Activated naive CD8-positive, alpha-beta T cell treated with anti-CD3 and anti-CD28 coated beads for 36 hours (primary cell): ENCODE results near the gene HSPBP1. TPM values are rescaled to one million over a fixed set of nuclear protein-coding genes. Genes with fewer than 3 reads are reported as not detected.

Experiments
- DNase-seq: peaks from one replicate; pipeline ENCODE4 v3.0.0; 2021
- H3K27ac Mint-ChIP-seq: one replicate; pipeline ENCODE4 v1.8.0; 2022; ENCODE audit warnings: mild to moderate bottlenecking, moderate library complexity, mixed read lengths
- H3K27me3 Mint-ChIP-seq: one replicate; pipeline ENCODE4 v1.8.0; 2022; ENCODE audit warnings: mild to moderate bottlenecking, mixed read lengths
- H3K36me3 Mint-ChIP-seq: one replicate; pipeline ENCODE4 v1.8.0; 2021; ENCODE audit warnings: mild to moderate bottlenecking, mixed read lengths
- H3K4me1 Mint-ChIP-seq: one replicate; pipeline ENCODE4 v1.8.0; 2021; ENCODE audit warnings: mixed read lengths
- H3K4me3 Mint-ChIP-seq: one replicate; pipeline ENCODE4 v1.8.0; 2022; ENCODE audit warnings: mild to moderate bottlenecking, moderate library complexity, mixed read lengths
- H3K9me3 Mint-ChIP-seq: one replicate; pipeline ENCODE4 v1.8.0; 2022; ENCODE audit warnings: mixed read lengths
- total RNA-seq, 2 experiments: library from RNA; stranded (reverse); gene quantifications; one replicate each; pipeline ENCODE4 v1.2.3, GENCODE V29; 2021

Gene HSPBP1
- total RNA-seq, 2 experiments from 2014 or later = 68.0 to 69.7 TPM

DNA sequence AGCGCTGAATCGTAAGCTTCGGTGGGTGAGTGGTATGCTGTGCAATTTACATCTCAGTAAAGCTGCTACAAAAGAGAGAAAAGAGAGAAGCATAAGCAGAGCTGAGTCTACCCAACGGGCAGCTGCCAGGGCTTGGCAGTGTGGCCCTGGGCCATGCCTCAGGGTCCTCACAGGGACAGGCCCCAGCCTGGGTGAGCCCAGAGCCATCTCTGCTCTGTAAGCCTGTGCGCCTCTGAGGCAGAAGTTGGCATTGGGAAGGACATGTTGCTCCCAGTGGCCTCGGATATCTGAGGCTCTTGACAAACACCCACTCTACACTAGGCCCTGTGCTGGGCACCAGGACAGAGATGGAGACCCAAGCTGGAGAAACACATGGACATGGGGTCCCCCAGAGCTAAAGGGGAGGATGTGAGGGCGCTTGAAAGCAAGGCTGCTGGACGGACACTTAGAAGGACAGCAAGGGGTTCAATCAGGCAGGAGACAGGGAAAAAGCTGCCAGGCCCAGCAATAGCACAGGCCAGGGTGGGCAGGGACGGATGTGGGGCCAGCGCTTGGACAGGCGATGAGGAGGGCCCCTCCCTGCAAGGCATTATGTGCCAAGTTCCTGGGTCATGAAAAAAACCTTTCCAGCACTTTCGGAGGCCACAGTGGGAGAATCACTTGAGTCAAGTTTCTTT, 35.8 kb downstream of the HSPBP1 start:
- H3K27ac Mint-ChIP-seq = no peak overlapping the region
- no peak for DNase-seq
- H3K4me1 Mint-ChIP-seq = peaks cover 14% of the 10 kb centered on the region
- no peaks in the 10 kb centered on the region for H3K27me3 Mint-ChIP-seq
- H3K36me3 Mint-ChIP-seq = peaks cover 21% of the 10 kb centered on the region
- H3K9me3 Mint-ChIP-seq = no peaks in the 10 kb centered on the region
- no peak overlapping the region for H3K4me3 Mint-ChIP-seq

DNA sequence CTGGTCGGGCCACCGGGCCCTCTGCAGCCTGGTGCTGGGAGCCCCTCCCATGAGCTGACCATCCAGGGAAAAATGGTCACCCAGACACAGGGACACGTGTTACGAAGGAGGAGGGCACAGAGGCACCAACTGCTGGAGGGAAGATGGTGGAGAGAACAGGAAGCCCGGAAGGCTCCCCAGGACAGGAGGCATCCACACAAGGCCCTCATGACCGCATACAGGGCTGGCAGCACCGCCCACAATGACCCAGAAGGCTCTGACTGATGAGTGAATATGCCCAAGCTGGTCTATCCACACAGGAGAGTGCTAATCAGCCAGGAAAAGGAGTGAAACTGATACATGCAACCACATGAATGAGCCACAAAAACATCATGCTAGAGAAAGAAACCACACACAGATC, 37.4 kb downstream of the HSPBP1 start:
- H3K36me3 Mint-ChIP-seq = peaks cover 17% of the 10 kb centered on the region
- peaks cover 1% of the 10 kb centered on the region for H3K4me1 Mint-ChIP-seq
- no peak overlapping the region for H3K27ac Mint-ChIP-seq
- no peaks in the 10 kb centered on the region for H3K27me3 Mint-ChIP-seq
- DNase-seq = no peak
- no peak overlapping the region for H3K4me3 Mint-ChIP-seq
- H3K9me3 Mint-ChIP-seq = no peaks in the 10 kb centered on the region

DNA sequence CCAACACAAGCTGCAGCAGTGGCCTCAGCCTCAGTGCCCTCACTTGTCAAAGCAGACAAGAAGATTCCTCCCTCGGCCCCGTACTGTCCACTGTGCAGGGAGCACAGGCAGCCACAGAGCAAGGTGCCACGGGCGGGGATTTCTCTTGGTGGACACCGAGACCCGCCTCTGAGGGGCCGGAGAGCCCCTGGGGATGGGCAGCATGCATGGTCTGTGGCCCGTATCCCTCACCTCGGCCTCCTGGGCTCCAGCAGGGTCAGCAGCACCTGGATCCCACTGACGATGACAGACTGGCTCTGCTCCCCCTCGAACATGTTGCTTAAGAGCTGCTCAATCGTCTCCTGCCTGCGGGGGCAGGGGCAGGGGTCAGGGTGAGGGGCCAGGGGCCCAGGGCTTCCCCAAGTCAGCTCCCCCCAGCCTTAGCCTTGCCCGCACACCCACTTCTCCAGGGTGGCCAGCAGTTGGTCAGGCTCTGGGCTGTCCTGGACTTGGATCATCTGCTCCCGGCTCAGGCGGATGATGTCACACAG, 37.9 kb downstream of the HSPBP1 start:
- Mint-ChIP-seq H3K4me1 (no peaks in the 10 kb centered on the region), H3K4me3 (no peak overlapping the region), H3K9me3 (no peaks in the 10 kb centered on the region), H3K27ac (no peak overlapping the region), H3K27me3 (no peaks in the 10 kb centered on the region), H3K36me3 (peaks cover 22% of the 10 kb centered on the region)
- DNase-seq = no peak

DNA sequence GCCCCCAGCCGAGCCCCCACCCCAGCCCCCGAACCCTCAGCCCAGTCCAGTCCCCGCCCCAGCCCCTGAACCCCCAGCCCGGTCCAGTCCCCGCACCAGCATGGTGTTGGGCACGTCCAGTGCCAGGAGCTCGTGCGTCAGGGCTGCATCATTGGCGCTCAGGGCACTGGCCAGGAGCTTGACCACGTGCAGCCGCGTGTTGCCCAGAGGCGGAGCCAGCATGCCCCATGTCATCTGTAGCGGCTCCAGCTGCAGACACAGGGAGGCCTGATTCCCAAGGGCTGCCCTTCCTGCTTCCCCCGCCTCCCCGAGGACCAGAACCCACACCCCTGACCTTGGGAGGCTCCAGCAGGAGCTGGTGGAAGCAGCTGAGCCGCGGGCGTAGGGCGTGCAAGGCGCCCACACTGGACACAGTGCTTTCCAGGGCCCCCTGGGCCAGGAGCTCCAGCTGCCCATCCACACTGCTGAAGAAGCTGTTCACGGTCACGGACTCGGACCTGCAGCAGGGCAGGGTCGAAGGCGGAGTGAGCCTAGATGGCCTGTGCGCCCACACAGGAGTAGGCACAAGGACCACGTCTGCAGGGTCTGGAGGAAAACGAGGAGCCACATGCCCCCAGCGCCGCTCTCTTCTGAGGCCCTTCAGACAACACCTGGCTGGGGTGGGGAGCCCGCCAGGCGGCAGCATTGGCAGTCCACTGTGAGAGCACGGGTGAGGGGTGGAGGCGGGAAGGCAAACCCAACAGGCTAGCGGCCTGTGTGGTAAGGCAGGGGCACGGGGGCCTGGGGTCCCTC, 38.6 kb downstream of the HSPBP1 start:
- Mint-ChIP-seq H3K36me3 (peaks cover 28% of the 10 kb centered on the region), H3K27ac (no peak overlapping the region), H3K27me3 (no peaks in the 10 kb centered on the region), H3K4me3 (no peak overlapping the region), H3K9me3 (no peaks in the 10 kb centered on the region), H3K4me1 (no peaks in the 10 kb centered on the region)
- DNase-seq = no peak

DNA sequence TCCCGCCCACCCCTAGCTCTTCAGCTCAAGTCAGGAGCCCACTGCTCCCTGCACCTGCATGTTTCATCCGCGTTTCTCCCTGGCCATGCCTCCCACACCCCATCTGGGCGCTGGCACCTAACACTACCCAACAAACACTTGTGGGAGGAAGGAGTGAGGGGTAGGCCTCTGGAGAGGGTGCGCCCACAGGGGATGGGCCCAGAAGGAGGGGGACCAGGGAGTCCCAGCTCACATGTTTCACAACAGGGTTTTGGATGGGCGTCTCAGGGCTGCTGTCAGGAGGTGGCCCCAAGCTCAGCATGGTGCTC, 39.2 kb downstream of the HSPBP1 start:
- Mint-ChIP-seq H3K4me3 (no peak overlapping the region), H3K4me1 (no peaks in the 10 kb centered on the region), H3K9me3 (no peaks in the 10 kb centered on the region), H3K27me3 (no peaks in the 10 kb centered on the region), H3K36me3 (peaks cover 33% of the 10 kb centered on the region), H3K27ac (no peak overlapping the region)
- no peak for DNase-seq

DNA sequence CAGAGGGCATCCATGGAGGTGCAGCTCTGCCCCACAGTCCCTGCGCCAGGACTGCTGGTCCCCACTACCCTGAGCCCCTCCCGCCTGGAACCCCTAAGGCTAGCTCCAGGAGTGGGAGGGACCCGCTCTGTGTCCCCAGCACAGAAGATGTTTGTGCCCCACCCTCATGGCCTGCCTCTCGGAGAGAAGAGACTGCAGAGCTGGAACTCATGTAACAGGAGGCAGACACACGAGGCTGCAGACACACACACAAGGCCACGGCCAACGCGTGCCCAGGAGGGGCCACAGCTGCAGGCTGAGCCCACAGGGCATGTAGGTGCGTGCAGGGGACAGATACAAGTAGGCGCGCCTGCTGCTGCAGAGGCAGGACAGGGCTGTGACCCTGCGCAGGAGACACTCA, 40.9 kb downstream of the HSPBP1 start:
- no peaks in the 10 kb centered on the region for H3K9me3 Mint-ChIP-seq
- no peak for DNase-seq

DNA sequence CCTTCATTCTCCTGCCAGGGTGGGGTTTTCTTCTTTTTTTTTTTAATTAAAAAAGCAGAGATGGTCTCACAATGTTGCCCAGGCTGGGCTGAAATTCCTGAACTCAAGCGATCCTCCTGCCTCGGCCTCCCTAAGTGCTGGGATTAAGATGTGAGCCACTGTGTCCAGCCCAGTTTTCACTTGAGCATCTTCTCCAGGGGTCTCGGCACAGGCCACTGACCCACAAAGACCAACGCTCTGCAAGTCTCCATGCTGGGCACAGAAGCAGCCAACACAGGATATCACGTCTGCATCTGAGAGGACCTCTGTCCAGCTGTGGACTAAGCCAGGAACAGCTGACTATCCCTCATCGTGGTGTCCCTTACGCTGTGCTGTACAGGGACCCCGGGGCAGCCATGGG, 41.9 kb downstream of the HSPBP1 start:
- peaks cover 39% of the 10 kb centered on the region for H3K36me3 Mint-ChIP-seq

More for the DNA sequence above, 40.9 kb downstream of the HSPBP1 start:
- Mint-ChIP-seq H3K27ac (no peak overlapping the region), H3K36me3 (peaks cover 37% of the 10 kb centered on the region), H3K4me3 (no peak overlapping the region), H3K4me1 (no peaks in the 10 kb centered on the region), H3K27me3 (no peaks in the 10 kb centered on the region)

DNA sequence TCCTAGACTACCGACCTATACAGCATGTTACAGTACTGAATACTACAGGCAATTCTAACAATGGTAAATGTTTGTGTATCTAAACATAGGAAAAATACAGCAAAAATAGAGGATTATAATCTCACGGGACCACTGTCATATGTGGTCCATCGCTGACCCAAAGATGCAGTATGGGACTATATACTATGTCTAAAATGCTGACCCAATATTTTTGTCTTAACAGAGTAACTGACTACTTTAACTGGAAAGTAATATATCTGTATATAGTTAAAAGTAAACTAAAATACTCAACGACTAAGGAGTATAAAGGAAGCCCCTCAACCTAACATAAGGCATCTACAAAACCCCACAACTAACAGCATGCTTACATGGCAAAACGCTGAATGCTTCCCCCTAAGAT, 46.9 kb downstream of the HSPBP1 start:
- no peaks in the 10 kb centered on the region for H3K9me3 Mint-ChIP-seq
- H3K4me3 Mint-ChIP-seq = no peak overlapping the region
- no peaks in the 10 kb centered on the region for H3K27me3 Mint-ChIP-seq
- peaks cover 33% of the 10 kb centered on the region for H3K36me3 Mint-ChIP-seq
- H3K27ac Mint-ChIP-seq = no peak overlapping the region
- no peaks in the 10 kb centered on the region for H3K4me1 Mint-ChIP-seq
- DNase-seq = no peak

More for the DNA sequence above, 41.9 kb downstream of the HSPBP1 start:
- H3K4me1 Mint-ChIP-seq = no peaks in the 10 kb centered on the region
- no peaks in the 10 kb centered on the region for H3K9me3 Mint-ChIP-seq
- no peaks in the 10 kb centered on the region for H3K27me3 Mint-ChIP-seq
- no peak overlapping the region for H3K27ac Mint-ChIP-seq
- DNase-seq = no peak
- no peak overlapping the region for H3K4me3 Mint-ChIP-seq

DNA sequence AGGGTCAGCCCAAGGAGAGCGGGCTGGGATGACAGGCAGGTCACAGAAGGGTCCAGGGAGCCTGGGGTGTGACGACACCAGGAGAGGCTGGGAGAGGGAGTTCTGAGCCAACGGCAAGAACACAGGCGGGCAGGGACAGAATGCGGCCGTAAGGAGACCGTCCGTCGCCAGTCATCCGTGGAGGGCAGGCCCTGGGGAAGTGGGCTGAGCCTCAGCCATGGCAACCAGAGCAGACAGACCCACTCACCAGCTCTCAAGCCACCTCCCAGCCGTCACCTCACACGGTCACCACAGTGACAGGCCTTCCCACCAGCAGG, 47.7 kb downstream of the HSPBP1 start:
- Mint-ChIP-seq H3K27ac (peak overlapping the region; percentile 40), H3K36me3 (peaks cover 31% of the 10 kb centered on the region), H3K27me3 (no peaks in the 10 kb centered on the region), H3K4me3 (no peak overlapping the region), H3K9me3 (no peaks in the 10 kb centered on the region), H3K4me1 (no peaks in the 10 kb centered on the region)
- DNase-seq = no peak

DNA sequence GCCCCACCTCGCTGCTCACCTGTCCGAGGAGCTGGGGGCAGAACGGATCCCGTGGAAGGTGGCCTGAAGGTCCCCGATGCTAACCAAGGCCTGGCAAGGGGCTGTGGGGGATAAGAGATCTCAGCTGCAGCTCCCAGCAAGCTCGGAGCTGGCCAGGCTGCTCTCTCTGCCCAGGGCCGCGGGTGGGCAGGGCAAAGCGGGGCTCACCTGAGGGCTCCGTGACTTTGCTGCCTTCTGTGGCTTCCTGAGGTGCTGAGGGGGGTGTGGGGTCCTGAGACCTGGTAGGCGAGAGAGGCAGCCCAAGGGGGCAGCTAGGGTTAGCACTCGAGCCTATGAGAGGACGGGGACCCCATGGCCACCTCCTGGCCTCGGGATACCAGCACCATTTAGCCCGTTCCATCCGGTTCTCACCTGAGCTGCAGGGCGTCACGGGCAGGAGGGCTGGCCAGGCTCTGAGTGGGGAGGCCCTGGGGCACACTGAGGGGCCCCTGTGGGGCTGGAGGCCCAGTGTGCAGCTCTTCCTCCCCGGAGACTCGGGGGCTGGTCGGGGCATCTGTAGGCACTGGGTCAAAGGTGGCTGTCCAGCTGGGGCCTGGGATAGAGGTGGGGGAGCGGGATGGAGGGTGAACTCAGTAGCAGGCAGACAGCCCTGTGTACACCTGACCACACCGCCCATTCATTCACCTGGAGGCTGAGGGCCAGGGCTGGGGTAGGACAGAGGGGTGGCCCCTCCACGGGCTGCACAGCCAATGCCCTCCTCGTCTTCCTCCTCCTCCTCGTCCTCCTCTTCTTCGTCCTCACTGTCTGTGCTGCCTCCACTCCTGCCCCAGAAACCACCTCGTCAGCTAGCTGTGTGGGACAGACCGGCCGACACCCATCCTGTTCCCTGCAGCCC, 48.3 kb downstream of the HSPBP1 start:
- Mint-ChIP-seq H3K36me3 (peaks cover 26% of the 10 kb centered on the region), H3K4me3 (no peak overlapping the region), H3K9me3 (no peaks in the 10 kb centered on the region), H3K27me3 (no peaks in the 10 kb centered on the region), H3K27ac (no peak overlapping the region), H3K4me1 (no peaks in the 10 kb centered on the region)
- no peak for DNase-seq

DNA sequence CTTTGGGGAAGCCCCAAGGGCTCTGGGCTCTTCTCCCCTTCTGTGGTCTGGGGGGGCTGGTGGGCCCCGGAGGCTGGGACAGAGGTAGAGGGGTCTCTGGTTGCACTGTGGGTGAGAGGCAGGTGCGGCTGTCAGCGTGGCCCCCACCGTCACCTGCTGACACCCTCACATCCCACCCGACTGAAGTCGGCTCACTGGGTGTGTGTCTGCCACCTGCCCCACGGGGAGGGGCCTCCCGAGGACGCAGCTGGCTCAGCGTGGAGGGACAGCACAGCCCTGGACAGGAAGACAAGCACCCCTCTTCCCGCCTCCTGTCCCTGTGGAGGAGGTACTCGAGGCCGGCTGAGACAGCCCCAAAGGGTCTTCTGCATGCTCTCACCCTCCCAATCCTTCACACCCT, 49.1 kb downstream of the HSPBP1 start:
- no peaks in the 10 kb centered on the region for H3K9me3 Mint-ChIP-seq
- peaks cover 20% of the 10 kb centered on the region for H3K36me3 Mint-ChIP-seq
- H3K4me3 Mint-ChIP-seq = no peak overlapping the region
- no peaks in the 10 kb centered on the region for H3K27me3 Mint-ChIP-seq
- no peaks in the 10 kb centered on the region for H3K4me1 Mint-ChIP-seq
- DNase-seq = no peak
- no peak overlapping the region for H3K27ac Mint-ChIP-seq

DNA sequence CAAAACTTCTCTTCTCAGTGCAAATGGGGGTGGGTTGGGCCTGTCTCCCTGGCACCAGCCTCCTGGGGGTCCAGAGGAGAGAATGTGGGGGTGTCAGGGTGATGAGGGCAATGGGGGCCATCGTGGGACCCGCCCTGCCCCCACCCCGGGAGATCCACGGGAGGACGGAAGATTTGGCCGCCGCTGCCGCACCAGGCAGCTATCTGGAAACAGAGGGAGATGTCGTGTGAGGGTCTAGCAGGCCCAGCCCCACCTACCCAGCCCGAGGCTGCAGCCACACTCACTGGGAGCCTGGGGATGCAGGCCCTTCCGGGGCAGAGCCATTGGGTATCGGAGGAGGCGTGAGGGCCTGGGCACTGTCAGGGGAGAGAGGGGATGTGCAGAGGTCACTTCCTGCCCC, 49.6 kb downstream of the HSPBP1 start:
- Mint-ChIP-seq H3K4me1 (no peaks in the 10 kb centered on the region), H3K9me3 (no peaks in the 10 kb centered on the region), H3K27ac (no peak overlapping the region), H3K36me3 (peaks cover 22% of the 10 kb centered on the region), H3K27me3 (no peaks in the 10 kb centered on the region), H3K4me3 (no peak overlapping the region)
- DNase-seq = no peak

DNA sequence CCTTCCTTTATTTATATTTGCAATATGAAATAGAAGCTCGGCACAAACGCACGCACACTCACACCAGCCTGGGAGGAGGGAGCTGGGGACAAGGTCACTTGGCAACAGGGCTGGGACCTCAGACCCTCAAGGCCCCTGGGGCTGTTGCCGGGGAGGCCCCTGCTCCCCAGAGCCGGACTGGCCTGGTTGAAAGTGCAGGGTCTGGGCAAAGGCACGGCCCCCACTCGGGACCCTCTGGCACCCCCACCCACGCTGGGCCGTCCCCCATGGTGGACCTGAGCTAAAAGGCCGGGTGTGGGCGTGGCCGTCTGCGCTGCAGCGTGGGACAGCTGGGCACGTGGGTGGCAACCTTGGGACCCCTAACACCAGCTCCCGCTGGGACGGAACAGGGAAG, 50.1 kb downstream of the HSPBP1 start:
- Mint-ChIP-seq H3K36me3 (peaks cover 19% of the 10 kb centered on the region), H3K4me1 (no peaks in the 10 kb centered on the region), H3K9me3 (no peaks in the 10 kb centered on the region), H3K27ac (no peak overlapping the region), H3K4me3 (no peak overlapping the region), H3K27me3 (no peaks in the 10 kb centered on the region)
- DNase-seq = no peak

DNA sequence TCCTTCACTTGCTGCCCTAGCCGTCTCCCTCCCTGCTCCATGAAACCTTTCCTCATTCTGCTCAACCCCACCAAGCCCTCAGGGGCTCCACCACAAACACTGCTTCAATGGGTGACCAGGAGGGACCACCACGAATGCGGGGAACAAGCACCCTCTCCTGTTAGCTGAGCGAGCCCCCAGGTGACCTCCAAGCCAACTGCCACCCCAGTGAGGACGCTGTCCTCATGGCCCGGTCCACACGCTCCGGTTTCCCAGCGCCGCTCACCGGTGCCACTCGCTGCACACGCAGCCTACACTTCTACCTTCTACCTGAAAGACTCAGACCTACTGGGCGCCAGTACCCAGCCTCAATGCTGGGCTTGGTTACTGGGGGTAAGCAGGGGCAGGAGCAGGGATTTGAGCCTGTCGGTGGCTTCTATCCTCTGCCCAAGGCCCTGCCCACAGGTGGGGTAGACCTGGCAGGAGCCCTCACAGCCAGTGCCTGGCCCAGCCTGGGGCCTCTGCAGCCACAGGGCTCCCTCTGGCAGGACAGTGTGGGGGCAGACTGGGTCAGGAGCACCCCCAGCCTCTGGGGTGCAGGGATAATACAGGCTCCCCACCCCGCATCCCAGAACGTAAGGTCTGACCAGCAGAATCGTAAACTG, 50.6 kb downstream of the HSPBP1 start:
- Mint-ChIP-seq H3K9me3 (no peaks in the 10 kb centered on the region), H3K4me3 (no peak overlapping the region), H3K4me1 (no peaks in the 10 kb centered on the region), H3K27ac (no peak overlapping the region), H3K27me3 (no peaks in the 10 kb centered on the region), H3K36me3 (peaks cover 15% of the 10 kb centered on the region)
- DNase-seq = no peak
